Osteocyte (in vitro differentiated cells): ENCODE results near the gene SORL1-AS1.
"Not testable (repeated sequence)": the region's sequence is repeated elsewhere in the genome, so short reads cannot be mapped to it uniquely, and the experiment has no call there.

ENCODE experiments used
- DNase-seq: peaks from one replicate; pipeline ENCODE4 v3.0.0; 2021; ENCODE audit warnings: mixed read lengths; ENCODE audit not compliant: unreplicated experiment; ENCODE audit errors: extremely low spot score
- H3K27ac Mint-ChIP-seq: one replicate; pipeline ENCODE4 v1.8.0; 2021; ENCODE audit warnings: mild to moderate bottlenecking, mixed read lengths; ENCODE audit not compliant: unreplicated experiment
- H3K27me3 Mint-ChIP-seq: one replicate; pipeline ENCODE4 v1.8.0; 2021; ENCODE audit warnings: mixed read lengths; ENCODE audit not compliant: unreplicated experiment
- H3K36me3 Mint-ChIP-seq: one replicate; pipeline ENCODE4 v1.8.0; 2021; ENCODE audit warnings: mixed read lengths; ENCODE audit not compliant: unreplicated experiment
- H3K4me1 Mint-ChIP-seq: one replicate; pipeline ENCODE4 v1.8.0; 2021; ENCODE audit warnings: mixed read lengths; ENCODE audit not compliant: unreplicated experiment
- H3K4me3 Mint-ChIP-seq: one replicate; pipeline ENCODE4 v1.8.0; 2021; ENCODE audit warnings: mild to moderate bottlenecking, moderate library complexity, mixed read lengths; ENCODE audit not compliant: unreplicated experiment
- H3K9me3 Mint-ChIP-seq: one replicate; pipeline ENCODE4 v1.8.0; 2021; ENCODE audit warnings: mixed read lengths; ENCODE audit not compliant: unreplicated experiment
- CTCF ChIP-seq: fragments of 200-600 bp; sonication (generic); IDR thresholded peaks from 2 replicates; pipeline ENCODE4 v1.5.0; 2021; ENCODE audit warnings: antibody characterized with exemption, mild to moderate bottlenecking, moderate library complexity

Gene SORL1-AS1

GRCh38 chr11:121486054-121486453, 33.3 kb upstream of the SORL1-AS1 start:
- DNase-seq: no peak
- TF ChIP-seq CTCF: no peak

GRCh38 chr11:121485216-121485615, 32.4 kb upstream of the SORL1-AS1 start:
- peaks cover 2% of the 10 kb centered on the region for H3K27me3 Mint-ChIP-seq
- H3K4me3 Mint-ChIP-seq: no peak overlapping the region

More at GRCh38 chr11:121486054-121486453, 33.3 kb upstream of the SORL1-AS1 start:
- Mint-ChIP-seq H3K36me3 (no peaks in the 10 kb centered on the region), H3K4me3 (no peak overlapping the region), H3K9me3 (no peaks in the 10 kb centered on the region), H3K4me1 (peaks cover 9% of the 10 kb centered on the region), H3K27ac (no peak overlapping the region), H3K27me3 (peaks cover 7% of the 10 kb centered on the region)

GRCh38 chr11:121483805-121484480, 31.2 kb upstream of the SORL1-AS1 start:
- Mint-ChIP-seq H3K27me3 (peaks cover 5% of the 10 kb centered on the region), H3K4me3 (no peak overlapping the region), H3K27ac (no peak overlapping the region), H3K4me1 (peaks cover 19% of the 10 kb centered on the region), H3K9me3 (no peaks in the 10 kb centered on the region), H3K36me3 (no peaks in the 10 kb centered on the region)
- TF ChIP-seq CTCF: no peak
- DNase-seq: no peak

More at GRCh38 chr11:121485216-121485615, 32.4 kb upstream of the SORL1-AS1 start:
- Mint-ChIP-seq H3K4me1 (peaks cover 9% of the 10 kb centered on the region), H3K27ac (no peak overlapping the region), H3K36me3 (no peaks in the 10 kb centered on the region), H3K9me3 (no peaks in the 10 kb centered on the region)
- DNase-seq: no peak
- TF ChIP-seq CTCF: no peak

GRCh38 chr11:121482231-121483129, 29.7 kb upstream of the SORL1-AS1 start:
- Mint-ChIP-seq H3K36me3 (no peaks in the 10 kb centered on the region), H3K4me1 (peaks cover 28% of the 10 kb centered on the region), H3K27me3 (peaks cover 15% of the 10 kb centered on the region), H3K4me3 (no peak overlapping the region), H3K27ac (peak overlapping the region; percentile 16), H3K9me3 (no peaks in the 10 kb centered on the region)
- DNase-seq: no peak
- TF ChIP-seq CTCF: no peak

GRCh38 chr11:121481484-121482230, 28.9 kb upstream of the SORL1-AS1 start:
- H3K27me3 Mint-ChIP-seq: peaks cover 20% of the 10 kb centered on the region
- peak overlapping the region; percentile 16 for H3K27ac Mint-ChIP-seq
- H3K36me3 Mint-ChIP-seq, H3K4me3 Mint-ChIP-seq, DNase-seq, H3K9me3 Mint-ChIP-seq: not testable (repeated sequence)
- peaks cover 28% of the 10 kb centered on the region for H3K4me1 Mint-ChIP-seq
